HG02642 (cell line): Measurements from ENCODE around the gene BCL2.
"Not testable (repeated sequence)": the region's sequence is repeated elsewhere in the genome, so short reads cannot be mapped to it uniquely, and the experiment has no call there.

Source experiments
- ATAC-seq: cut with Tn5 transposase; IDR thresholded peaks from one replicate; pipeline ENCODE4 v1.9.1; 2021; ENCODE audit warnings: mild to moderate bottlenecking; ENCODE audit not compliant: unreplicated experiment, poor library complexity

The BCL2 gene

DNA sequence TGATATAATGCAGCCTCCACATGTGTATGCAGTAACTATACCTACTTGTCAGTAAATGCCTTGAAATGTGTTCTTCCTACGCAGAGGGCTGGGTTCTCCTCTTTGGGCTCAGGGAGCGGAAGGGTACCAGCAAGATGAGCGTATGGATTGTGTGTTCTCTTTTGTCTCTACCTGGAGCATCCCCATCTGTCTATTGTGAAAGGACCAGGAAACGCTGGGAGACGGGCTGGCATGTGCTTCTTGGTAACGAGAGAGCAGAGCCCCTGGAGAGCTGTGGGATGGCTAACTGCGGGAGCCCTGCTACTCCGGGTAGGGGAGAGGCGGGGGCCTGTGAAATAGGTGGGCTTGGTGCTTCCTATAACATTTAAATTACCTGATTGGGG lies 80.9 kb downstream of the BCL2 start:
- no peak for ATAC-seq

DNA sequence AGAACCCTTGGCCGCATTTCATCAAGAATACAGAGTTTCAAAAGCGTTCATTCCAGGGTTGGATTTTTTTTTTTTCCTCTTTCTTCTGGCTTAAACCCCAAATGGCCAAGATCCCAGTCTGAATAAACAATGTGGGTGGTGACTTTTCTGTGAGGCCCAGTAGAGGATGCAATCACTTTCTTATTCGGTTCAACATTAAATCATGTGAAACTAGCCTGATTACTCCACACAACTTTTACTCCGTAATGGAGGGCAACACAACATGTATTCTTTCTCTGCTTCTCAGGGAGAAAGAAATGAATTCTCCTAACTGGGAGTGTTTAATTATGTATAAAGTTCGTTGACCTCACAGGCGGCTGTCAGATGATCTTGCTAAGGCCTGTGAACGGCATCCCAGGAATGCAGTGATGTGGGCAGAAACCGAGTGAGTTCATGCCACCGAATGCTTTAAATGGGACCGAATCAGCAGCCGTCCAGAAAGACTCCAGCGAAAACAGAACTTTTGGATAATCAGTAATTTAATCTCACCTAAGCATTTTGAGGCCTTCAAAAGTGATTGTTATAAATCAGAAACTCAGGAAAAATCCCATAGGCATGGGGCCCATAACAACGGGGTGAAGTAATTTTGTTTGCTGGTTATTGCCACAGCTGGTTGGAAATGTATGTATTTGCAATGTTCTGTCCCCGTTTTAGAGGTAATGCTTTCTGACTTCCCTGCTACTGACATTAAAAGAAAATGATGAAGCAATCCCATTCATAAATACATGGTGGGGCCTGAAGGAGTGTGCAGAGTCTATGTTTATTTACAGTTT lies 81.5 kb downstream of the BCL2 start:
- ATAC-seq: no peak

DNA sequence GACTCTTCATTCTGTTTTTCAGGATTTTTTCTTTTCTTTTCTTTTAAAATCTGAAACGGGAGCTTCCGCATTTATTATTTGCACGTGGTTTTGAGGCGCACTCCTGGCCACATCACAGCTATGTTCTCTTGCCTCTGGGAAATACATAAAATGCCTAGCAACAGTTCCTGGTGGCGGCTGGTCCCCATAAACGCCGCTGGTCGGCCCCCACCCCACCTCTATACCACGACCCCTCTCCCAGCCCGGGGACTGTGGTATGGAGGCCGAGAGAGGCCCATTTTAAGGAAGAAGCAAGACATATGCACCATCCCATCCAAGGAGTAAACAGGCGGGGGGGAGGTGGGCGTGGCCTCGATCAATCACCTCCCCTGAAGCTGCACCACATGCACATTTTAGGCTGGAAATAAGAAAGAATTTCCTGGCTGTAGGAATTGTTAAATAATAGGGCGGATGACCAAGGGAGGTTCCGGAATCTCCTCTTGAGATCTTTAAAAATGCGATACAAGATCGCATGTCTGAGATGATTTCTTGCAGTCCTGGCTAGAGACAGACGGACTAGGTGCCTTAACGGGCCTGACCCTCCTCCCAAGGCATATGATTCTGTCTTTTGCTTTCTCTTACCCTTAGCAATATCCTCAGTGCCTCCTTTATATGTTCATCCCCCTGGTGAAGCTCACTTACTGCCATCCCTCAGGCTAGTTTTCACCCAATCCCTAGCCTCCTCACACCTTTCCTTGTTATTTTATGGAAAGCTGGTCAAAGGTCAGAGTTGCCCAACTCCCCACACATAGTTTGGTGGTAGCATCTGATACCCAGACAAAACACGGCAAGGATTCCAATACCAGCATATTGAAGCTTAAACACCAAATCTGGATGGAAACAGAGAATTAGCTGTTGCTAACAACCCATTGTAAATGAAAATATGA lies 82.4 kb downstream of the BCL2 start:
- ATAC-seq: no peak

DNA sequence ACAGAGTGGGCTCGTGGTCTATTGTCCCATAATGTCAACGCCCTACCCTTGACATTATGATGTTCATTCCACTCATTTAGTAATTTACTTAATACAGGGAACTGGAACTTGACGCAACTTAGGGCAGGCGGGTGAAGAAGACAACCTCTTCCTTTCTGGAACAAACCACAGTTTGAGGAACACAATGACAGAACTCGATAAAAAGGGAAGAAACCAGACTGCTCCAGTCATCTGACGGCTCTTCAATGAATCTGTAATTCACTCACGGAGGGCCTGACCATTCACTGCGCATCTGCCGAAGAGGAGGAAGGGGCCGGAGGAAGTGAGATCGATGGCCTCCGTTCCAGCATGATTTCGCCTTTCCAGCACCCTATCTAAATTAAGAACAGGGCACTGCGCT lies 83.2 kb downstream of the BCL2 start:
- ATAC-seq: no peak

DNA sequence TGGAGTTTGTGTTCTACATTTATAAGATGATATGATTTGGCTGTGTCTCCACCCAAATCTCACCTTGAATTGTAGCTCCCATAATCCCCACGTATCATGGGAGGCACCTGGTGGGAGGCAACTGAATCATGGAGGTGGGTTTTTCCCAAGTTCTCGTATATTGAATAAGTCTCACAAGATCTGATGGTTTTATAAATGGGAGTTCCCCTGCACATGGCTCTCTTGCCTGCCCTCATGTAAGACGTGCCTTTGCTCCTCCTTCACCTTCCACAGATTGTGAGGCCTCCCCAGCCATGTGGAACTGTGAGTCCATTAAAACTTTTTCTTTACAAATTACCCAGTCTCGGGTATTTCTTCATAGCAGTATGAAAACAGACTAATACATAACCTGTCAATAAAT lies 83.6 kb downstream of the BCL2 start:
- ATAC-seq: not testable (repeated sequence)

- ATAC-seq: no peak
Observed at GRCh38 chr18:63234841-63235240, 84.7 kb downstream of the BCL2 start.

- no peak for ATAC-seq
Observed at GRCh38 chr18:63234432-63234831, 85.1 kb downstream of the BCL2 start.

- no peak for ATAC-seq
Observed at GRCh38 chr18:63233334-63233733, 86.2 kb downstream of the BCL2 start.

DNA sequence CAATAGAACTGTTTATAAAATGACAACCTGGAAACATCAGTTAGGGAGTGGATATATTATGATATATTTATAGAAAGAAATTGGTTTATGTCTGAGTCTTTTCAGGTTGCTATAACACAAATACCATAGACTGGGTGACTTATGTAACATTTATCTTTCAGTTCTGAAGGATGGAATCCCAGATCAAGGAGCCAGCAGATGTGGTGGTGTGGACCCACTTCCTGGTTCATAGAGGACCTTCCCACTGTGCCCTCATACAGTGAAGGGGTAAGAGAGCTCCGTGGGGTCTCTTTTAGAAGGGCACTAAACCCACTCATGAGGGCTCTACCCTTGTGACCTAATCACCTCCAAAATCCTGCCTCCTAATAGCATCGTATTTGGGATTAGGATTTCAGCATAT lies 86.7 kb downstream of the BCL2 start:
- ATAC-seq: no peak

GRCh38 chr18:63229971-63230370 lies 89.6 kb downstream of the BCL2 start:
- ATAC-seq: no peak

GRCh38 chr18:63225434-63225833 lies 94.1 kb downstream of the BCL2 start:
- no peak for ATAC-seq

- peak; percentile 50 for ATAC-seq
Observed at GRCh38 chr18:63224630-63225029, 94.9 kb downstream of the BCL2 start.

DNA sequence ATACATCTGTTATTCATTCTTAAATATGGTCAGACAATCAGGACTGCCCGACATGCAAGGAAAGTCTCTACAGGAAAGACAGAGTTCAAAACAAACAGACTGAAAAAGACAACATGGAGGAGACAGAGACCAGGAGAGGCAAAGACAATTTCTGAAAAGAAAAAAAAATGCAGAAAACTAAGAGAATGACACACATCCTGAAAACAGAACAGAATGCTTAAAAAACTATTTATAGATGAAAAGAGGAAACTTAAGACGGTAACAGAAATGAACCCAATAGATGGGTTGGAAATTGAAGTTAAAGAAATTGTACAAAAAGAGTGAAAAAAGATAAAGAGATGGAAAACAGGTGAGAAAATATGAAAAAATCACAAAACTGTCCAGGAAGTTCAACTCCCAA lies 95.7 kb downstream of the BCL2 start:
- no peak for ATAC-seq

- ATAC-seq: no peak
Observed at GRCh38 chr18:63220903-63221302, 98.7 kb downstream of the BCL2 start.

DNA sequence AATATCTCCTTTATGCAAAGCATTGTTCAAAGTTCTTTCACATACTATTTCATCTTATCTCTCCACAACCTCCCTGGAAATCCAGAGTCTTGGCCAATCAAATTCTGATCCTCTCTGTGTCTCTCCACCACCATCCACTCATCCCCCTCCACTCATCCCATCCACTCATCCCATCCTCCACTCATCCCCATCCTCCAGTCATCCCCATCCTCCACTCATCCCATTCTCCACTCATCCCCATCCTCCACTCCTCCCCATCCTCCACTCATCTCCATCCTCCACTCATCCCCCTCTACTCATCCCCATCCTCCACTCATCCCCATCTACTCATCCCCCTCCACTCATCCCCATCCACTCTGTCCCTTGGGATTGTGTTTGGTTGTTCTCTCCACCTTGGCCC lies 101.1 kb downstream of the BCL2 start:
- ATAC-seq: no peak

DNA sequence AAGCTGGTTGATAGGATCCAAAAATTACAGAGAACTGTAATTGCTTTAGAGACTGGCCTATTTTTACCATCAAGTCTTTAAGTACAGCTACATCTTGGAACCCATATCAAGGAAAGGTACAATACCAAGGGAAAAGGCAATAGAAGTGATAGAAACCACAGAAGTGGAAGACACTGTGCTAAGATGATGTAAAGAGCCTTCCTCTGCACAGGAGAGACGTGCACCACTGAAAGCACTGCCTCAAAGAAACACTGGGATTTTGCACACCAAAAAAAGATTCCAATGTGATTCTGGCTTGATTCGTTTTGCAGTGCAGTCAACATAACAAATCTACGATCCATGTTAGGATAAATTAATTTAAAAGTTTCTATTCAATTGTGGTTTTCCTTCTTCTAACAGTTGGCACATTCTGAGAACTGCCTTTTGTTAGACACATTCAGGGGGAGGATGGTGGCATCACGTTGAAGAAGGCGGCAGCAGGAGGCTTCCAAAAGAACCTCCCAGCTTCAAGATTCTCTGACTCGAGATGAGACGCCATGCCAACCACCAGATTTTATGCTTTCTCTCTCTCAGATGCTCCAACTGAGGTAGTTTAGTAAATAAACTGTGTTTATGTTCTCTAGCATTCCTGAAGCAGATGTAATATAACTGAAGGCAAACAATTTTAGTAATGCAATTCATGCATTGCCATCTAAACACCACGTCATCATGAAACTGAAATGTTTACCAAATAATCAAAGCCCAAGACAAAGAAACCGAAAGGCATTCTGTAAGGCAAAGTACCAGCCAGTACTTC lies 102.9 kb downstream of the BCL2 start:
- peak; percentile 59 for ATAC-seq

DNA sequence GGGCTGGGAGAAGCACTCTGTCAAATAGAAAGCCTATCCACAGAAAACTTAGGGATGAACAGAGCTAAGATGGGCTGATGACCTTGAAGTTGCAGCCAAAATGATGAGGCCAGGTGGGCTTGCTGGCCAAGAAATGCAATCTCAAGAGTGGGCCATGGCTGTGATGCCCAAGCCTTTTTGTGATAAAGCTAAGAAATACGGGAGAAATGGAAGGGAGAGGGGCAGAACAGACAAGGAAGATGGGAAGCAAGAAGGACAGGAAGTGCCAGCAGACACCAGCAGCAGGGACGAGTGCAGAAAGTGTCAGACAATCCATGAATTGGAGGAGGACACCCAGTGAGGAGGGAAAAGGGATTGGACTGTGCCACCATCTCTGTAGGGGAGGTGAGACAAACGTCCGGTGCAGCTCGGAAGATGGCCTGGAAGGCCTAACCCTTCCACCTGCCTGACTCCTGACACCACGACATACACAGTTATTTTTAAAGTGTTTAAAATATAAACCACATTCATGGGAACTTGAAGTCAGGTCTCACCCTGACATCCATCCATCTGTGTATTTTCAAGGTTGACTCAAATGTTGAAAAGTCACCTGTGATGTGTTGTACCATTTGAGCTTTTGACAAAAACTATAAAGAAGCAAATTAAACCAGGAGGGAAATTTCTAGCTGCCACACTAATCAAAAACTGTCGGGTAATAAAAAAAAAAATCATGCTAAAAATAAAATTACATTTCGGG lies 105.5 kb downstream of the BCL2 start:
- no peak for ATAC-seq

GRCh38 chr18:63213331-63213900 lies 106.2 kb downstream of the BCL2 start:
- ATAC-seq: no peak

DNA sequence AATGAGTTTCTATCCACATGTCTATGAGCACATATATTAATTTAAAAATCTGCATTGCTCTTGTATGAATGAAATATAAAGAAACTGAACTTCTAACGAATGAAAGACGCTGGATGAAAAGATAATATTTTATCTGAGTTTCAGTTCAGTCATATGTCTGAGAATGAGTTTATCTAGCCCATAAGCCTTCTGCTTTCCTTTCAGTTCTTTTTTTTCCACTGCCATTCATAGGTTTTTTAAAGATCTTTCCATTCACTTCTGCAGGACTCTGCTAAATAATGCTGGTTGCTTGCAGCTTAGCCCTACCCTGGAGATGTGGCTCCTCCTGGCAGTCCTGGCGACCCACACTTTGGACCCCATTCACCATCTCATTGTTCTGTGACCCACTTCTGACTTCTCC lies 109.0 kb downstream of the BCL2 start:
- ATAC-seq: no peak

DNA sequence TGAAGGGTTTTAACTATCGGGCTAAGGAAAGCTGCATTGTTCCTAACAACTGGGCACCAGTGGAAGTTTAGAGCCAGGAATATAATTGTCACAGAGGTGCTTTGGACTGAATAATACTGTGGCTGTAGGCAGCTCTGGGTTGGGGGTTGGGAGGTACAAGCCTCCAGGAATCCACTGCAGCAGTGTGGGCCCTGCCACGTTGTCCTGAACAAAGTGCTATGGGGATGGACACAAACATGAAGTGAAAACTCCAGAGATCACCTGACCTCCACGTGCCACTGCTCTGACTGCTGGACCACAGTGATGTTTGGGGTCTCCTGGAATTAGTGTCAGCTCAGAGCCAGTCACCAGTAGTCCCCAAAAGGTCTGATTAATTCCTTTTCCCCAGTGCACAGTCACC lies 110.9 kb downstream of the BCL2 start:
- no peak for ATAC-seq
